H9 (cell line): Measurements from ENCODE around the gene KIAA1614. TPM values are rescaled to one million over a fixed set of nuclear protein-coding genes. Genes with fewer than 3 reads are reported as not detected.

Experiments
- DNase-seq: peaks from one replicate; pipeline ENCODE4 v3.0.0-alpha.2; 2017
- H2AFZ ChIP-seq: one replicate; pipeline ENCODE4 v1.6.1; 2013; ENCODE audit warnings: mild to moderate bottlenecking, low read length, control low read depth, moderate library complexity
- H2AK5ac ChIP-seq: 2 replicates; pipeline ENCODE4 v1.6.1; 2013; ENCODE audit warnings: low read length, control low read depth, mixed read lengths; ENCODE audit not compliant: insufficient read length
- H2BK120ac ChIP-seq: one replicate; pipeline ENCODE4 v1.6.1; 2013; ENCODE audit warnings: low read depth, mild to moderate bottlenecking, low read length, control low read depth, inconsistent platforms; ENCODE audit not compliant: poor library complexity, severe bottlenecking
- H2BK12ac ChIP-seq: 2 replicates; pipeline ENCODE4 v1.6.1; 2013; ENCODE audit warnings: low read length, control low read depth, mixed read lengths, low read depth; ENCODE audit not compliant: insufficient read length
- H2BK15ac ChIP-seq: 2 replicates; pipeline ENCODE4 v1.6.1; 2013; ENCODE audit warnings: low read depth, low read length, control low read depth
- H2BK20ac ChIP-seq: one replicate; pipeline ENCODE4 v1.6.1; 2013; ENCODE audit warnings: low read depth, mild to moderate bottlenecking, low read length, control low read depth, inconsistent platforms; ENCODE audit not compliant: poor library complexity, severe bottlenecking
- H2BK5ac ChIP-seq: 2 replicates; pipeline ENCODE4 v1.6.1; 2013; ENCODE audit warnings: low read length, control low read depth, mixed read lengths; ENCODE audit not compliant: insufficient read length
- H3K14ac ChIP-seq: 2 replicates; pipeline ENCODE4 v1.6.1; 2013; ENCODE audit warnings: low read length, control low read depth; ENCODE audit not compliant: insufficient read depth
- H3K18ac ChIP-seq: 2 replicates; pipeline ENCODE4 v1.6.1; 2013; ENCODE audit warnings: low read depth, mild to moderate bottlenecking, mixed read lengths, low read length, control low read depth; ENCODE audit not compliant: insufficient read length
- H3K23ac ChIP-seq: 2 replicates; pipeline ENCODE4 v1.6.1; 2013; ENCODE audit warnings: low read length, control low read depth, mixed read lengths, low read depth; ENCODE audit not compliant: insufficient read length
- H3K23me2 ChIP-seq: 2 replicates; pipeline ENCODE4 v1.6.1; 2013; ENCODE audit warnings: low read depth, mild to moderate bottlenecking, mixed read lengths, low read length, control low read depth; ENCODE audit not compliant: insufficient read length, poor library complexity, severe bottlenecking
- H3K27ac ChIP-seq: 2 replicates; pipeline ENCODE4 v1.5.1; 2013; ENCODE audit warnings: low read length, control low read depth, mixed read lengths, low read depth; ENCODE audit not compliant: insufficient read length
- H3K27me3 ChIP-seq: 2 replicates; pipeline ENCODE4 v1.6.1; 2013; ENCODE audit warnings: low read length, control low read depth, inconsistent platforms; ENCODE audit not compliant: insufficient read depth
- H3K4ac ChIP-seq: 2 replicates; pipeline ENCODE4 v1.6.1; 2013; ENCODE audit warnings: low read depth, mild to moderate bottlenecking, control low read depth, inconsistent platforms, low read length, moderate library complexity
- H3K4me1 ChIP-seq: 2 replicates; pipeline ENCODE4 v1.6.1; 2013; ENCODE audit warnings: low read length, control low read depth, inconsistent platforms; ENCODE audit not compliant: insufficient read depth
- H3K4me2 ChIP-seq: 2 replicates; pipeline ENCODE4 v1.6.1; 2013; ENCODE audit warnings: low read length, control low read depth, mixed read lengths; ENCODE audit not compliant: insufficient read length, insufficient read depth
- H3K56ac ChIP-seq: 2 replicates; pipeline ENCODE4 v1.6.1; 2013; ENCODE audit warnings: low read depth, mild to moderate bottlenecking, mixed read lengths, low read length, control low read depth; ENCODE audit not compliant: insufficient read length
- H3K79me1 ChIP-seq: 2 replicates; pipeline ENCODE4 v1.6.1; 2013; ENCODE audit warnings: low read depth, mild to moderate bottlenecking, moderate library complexity, low read length, control low read depth, inconsistent platforms; ENCODE audit not compliant: insufficient read depth, poor library complexity, severe bottlenecking
- H3K79me2 ChIP-seq: 2 replicates; pipeline ENCODE4 v1.6.1; 2013; ENCODE audit warnings: low read length, control low read depth, inconsistent platforms; ENCODE audit not compliant: insufficient read depth
- H3K9ac ChIP-seq: 2 replicates; pipeline ENCODE4 v1.6.1; 2013; ENCODE audit warnings: low read length, control low read depth, mixed read lengths; ENCODE audit not compliant: insufficient read length; ENCODE audit errors: extremely low read depth
- H3K9me3 ChIP-seq: one replicate; pipeline ENCODE4 v1.6.1; 2013; ENCODE audit warnings: low read depth, low read length, inconsistent platforms; ENCODE audit not compliant: control insufficient read depth
- H3T11ph ChIP-seq: one replicate; pipeline ENCODE4 v1.6.1; 2013; ENCODE audit warnings: mild to moderate bottlenecking, low read length, control low read depth, inconsistent platforms
- H4K20me1 ChIP-seq: one replicate; pipeline ENCODE4 v1.6.1; 2013; ENCODE audit not compliant: control insufficient read depth, insufficient read length, insufficient read depth
- H4K5ac ChIP-seq: 2 replicates; pipeline ENCODE4 v1.6.1; 2013; ENCODE audit warnings: low read depth, mild to moderate bottlenecking, mixed read lengths, low read length, control low read depth; ENCODE audit not compliant: insufficient read length
- H4K8ac ChIP-seq: replicated peaks from 2 replicates; pipeline ENCODE4 v1.6.1; 2013; ENCODE audit warnings: low read length, control low read depth, mixed read lengths, low read depth; ENCODE audit not compliant: insufficient read length
- H4K91ac ChIP-seq: 2 replicates; pipeline ENCODE4 v1.6.1; 2013; ENCODE audit warnings: low read depth, mild to moderate bottlenecking, moderate library complexity, mixed read lengths, low read length, control low read depth; ENCODE audit not compliant: insufficient read length
- H3K27ac Mint-ChIP-seq, 3 experiments: 2 replicates in 2 of 3; 3 replicates in 1 of 3; pipeline ENCODE4 v1.8.0; 2020 to 2021; ENCODE audit warnings: mixed read lengths in 3 of 3, mild to moderate bottlenecking in 1 of 3, moderate library complexity in 1 of 3
- H3K27me3 Mint-ChIP-seq: 2 replicates; pipeline ENCODE4 v1.8.0; 2021; ENCODE audit warnings: low read depth, mild to moderate bottlenecking, moderate library complexity, mixed read lengths
- H3K36me3 Mint-ChIP-seq, 3 experiments: 2 replicates in 2 of 3; 3 replicates in 1 of 3; pipeline ENCODE4 v1.8.0; 2020 to 2021; ENCODE audit warnings: low read depth in 3 of 3, mixed read lengths in 3 of 3; ENCODE audit not compliant: insufficient read depth in 1 of 3
- H3K4me1 Mint-ChIP-seq, 2 experiments: 2 replicates each; pipeline ENCODE4 v1.8.0; 2020; ENCODE audit warnings: mixed read lengths in 2 of 2
- H3K4me3 Mint-ChIP-seq, 2 experiments: 2 replicates in 1 of 2; 3 replicates in 1 of 2; pipeline ENCODE4 v1.8.0; 2020 to 2021; ENCODE audit warnings: mild to moderate bottlenecking in 2 of 2, mixed read lengths in 2 of 2, moderate library complexity in 1 of 2
- H3K9me3 Mint-ChIP-seq, 2 experiments: 2 replicates in 1 of 2; 3 replicates in 1 of 2; pipeline ENCODE4 v1.8.0; 2020; ENCODE audit warnings: mild to moderate bottlenecking in 2 of 2, mixed read lengths in 2 of 2, moderate library complexity in 1 of 2
- CTCF ChIP-seq: fragments of 200-600 bp; sonication (generic); conservative IDR thresholded peaks from 3 replicates; pipeline ENCODE4 v1.8.0; 2021; ENCODE audit warnings: antibody characterized with exemption, mild to moderate bottlenecking
- WGBS: extraction: QIAGEN DNeasy Blood & Tissue Kit; methylation state at CpG from one replicate; pipeline ENCODE4 v1.1.7; 2013; ENCODE audit warnings: missing lambda C conversion rate, low lambda C conversion rate, mixed read lengths; ENCODE audit not compliant: insufficient read length; ENCODE audit errors: extremely low coverage; 5-methylcytosine and 5-hydroxymethylcytosine counted together
- total RNA-seq: library from RNA; stranded (reverse); gene quantifications from 2 replicates; pipeline ENCODE4 v1.2.1, GENCODE V29; 2021

The KIAA1614 gene
- total RNA-seq, 1 experiment from 2014 or later: 1.3 TPM

- Mint-ChIP-seq H3K27me3 (no peaks in the 10 kb centered on the region), H3K4me3 (no peak overlapping the region), H3K9me3 (no peaks in the 10 kb centered on the region), H3K36me3 (peaks cover 0 to 6% (median 0%) of the 10 kb centered on the region in 3 experiments; a peak in 3 of 7 replicates), H3K27ac (no peak overlapping the region), H3K4me1 (peaks cover 4 to 5% of the 10 kb centered on the region in 2 experiments)
- no peak for TF ChIP-seq CTCF
- no peaks in the 10 kb centered on the region for H3K79me2 ChIP-seq
- H4K91ac ChIP-seq: no peak overlapping the region
- no peak overlapping the region for H3K14ac ChIP-seq
- no peak overlapping the region for H2BK120ac ChIP-seq
- H3K79me1 ChIP-seq: no peaks in the 10 kb centered on the region
- no peak overlapping the region for H3K9ac ChIP-seq
- H3K4me1 ChIP-seq: no peaks in the 10 kb centered on the region
- no peak overlapping the region for H2AFZ ChIP-seq
- H3K27me3 ChIP-seq: no peaks in the 10 kb centered on the region
- H3K23me2 ChIP-seq: no peaks in the 10 kb centered on the region
- no peaks in the 10 kb centered on the region for H3K9me3 ChIP-seq
- no peak overlapping the region for H2BK5ac ChIP-seq
- no peak overlapping the region for H3K18ac ChIP-seq
- no peak overlapping the region for H2AK5ac ChIP-seq
- H3T11ph ChIP-seq: no peak overlapping the region
- no peak overlapping the region for H3K4ac ChIP-seq
- WGBS: no CpG with 5 or more reads among the region's 2 CpGs
- no peak overlapping the region for H4K5ac ChIP-seq
- no peak overlapping the region for H3K56ac ChIP-seq
- no peaks in the 10 kb centered on the region for H4K20me1 ChIP-seq
- DNase-seq: no peak
- no peak overlapping the region for H2BK12ac ChIP-seq
- H3K23ac ChIP-seq: no peak overlapping the region
- H4K8ac ChIP-seq: no peak overlapping the region
- H3K4me2 ChIP-seq: no peak overlapping the region
- H2BK15ac ChIP-seq: no peak overlapping the region
- no peak overlapping the region for H3K27ac ChIP-seq
- H2BK20ac ChIP-seq: no peak overlapping the region
Observed at GRCh38 chr1:180886338-180886737, 26.4 kb upstream of the KIAA1614 start.
